Mesothelial cell of epicardium (in vitro differentiated cells): ENCODE results near the gene HEXA. TPM values are rescaled to one million over a fixed set of nuclear protein-coding genes. Genes with fewer than 3 reads are reported as not detected.

ENCODE experiments used
- DNase-seq, 2 experiments: peaks; one replicate each; pipeline ENCODE4 v3.0.0; 2021; ENCODE audit warnings: low spot score in 2 of 2; ENCODE audit not compliant: unreplicated experiment in 2 of 2
- H3K27ac Mint-ChIP-seq: 2 replicates; pipeline ENCODE4 v1.8.0; 2021; ENCODE audit warnings: mixed read lengths
- H3K27me3 Mint-ChIP-seq: 2 replicates; pipeline ENCODE4 v1.8.0; 2021; ENCODE audit warnings: low read depth, mixed read lengths
- H3K36me3 Mint-ChIP-seq: 2 replicates; pipeline ENCODE4 v1.8.0; 2021; ENCODE audit warnings: mixed read lengths
- H3K4me1 Mint-ChIP-seq: 2 replicates; pipeline ENCODE4 v1.8.0; 2021; ENCODE audit warnings: mixed read lengths
- H3K4me3 Mint-ChIP-seq: 2 replicates; pipeline ENCODE4 v1.8.0; 2021; ENCODE audit warnings: mild to moderate bottlenecking, moderate library complexity, mixed read lengths
- H3K9me3 Mint-ChIP-seq: 2 replicates; pipeline ENCODE4 v1.8.0; 2021; ENCODE audit warnings: mixed read lengths
- CTCF ChIP-seq: fragments of 200-600 bp; sonication (generic); IDR thresholded peaks from one replicate; pipeline ENCODE4 v1.5.0; 2021; ENCODE audit warnings: antibody characterized with exemption; ENCODE audit not compliant: unreplicated experiment
- total RNA-seq: library from RNA; stranded (reverse); gene quantifications from 3 replicates; pipeline ENCODE4 v1.2.1, GENCODE V29; 2021

Gene HEXA
- total RNA-seq, 1 donor from 2014 or later: 98.6 TPM

- TF ChIP-seq CTCF: no peak
- Mint-ChIP-seq H3K9me3 (no peaks in the 10 kb centered on the region), H3K27ac (no peak overlapping the region), H3K4me3 (no peak overlapping the region), H3K27me3 (peaks cover 44% of the 10 kb centered on the region), H3K36me3 (no peaks in the 10 kb centered on the region), H3K4me1 (no peaks in the 10 kb centered on the region)
- DNase-seq: no peak
Measured at GRCh38 chr15:72307026-72307425, 68.8 kb downstream of the HEXA start.

- Mint-ChIP-seq H3K4me1 (no peaks in the 10 kb centered on the region), H3K27ac (no peak overlapping the region), H3K27me3 (peaks cover 42% of the 10 kb centered on the region), H3K36me3 (no peaks in the 10 kb centered on the region), H3K9me3 (no peaks in the 10 kb centered on the region), H3K4me3 (no peak overlapping the region)
- TF ChIP-seq CTCF: no peak
- no peak for DNase-seq
Measured at GRCh38 chr15:72306211-72306785, 69.5 kb downstream of the HEXA start.

- DNase-seq: no peak
Measured at GRCh38 chr15:72304596-72304995, 71.2 kb downstream of the HEXA start.

GRCh38 chr15:72302955-72303354 lies 72.9 kb downstream of the HEXA start:
- H3K9me3 Mint-ChIP-seq: no peaks in the 10 kb centered on the region
- no peak overlapping the region for H3K27ac Mint-ChIP-seq
- H3K27me3 Mint-ChIP-seq: peaks cover 29% of the 10 kb centered on the region
- no peak for DNase-seq
- H3K4me1 Mint-ChIP-seq: no peaks in the 10 kb centered on the region
- no peak overlapping the region for H3K4me3 Mint-ChIP-seq
- no peaks in the 10 kb centered on the region for H3K36me3 Mint-ChIP-seq
- no peak for TF ChIP-seq CTCF

More at GRCh38 chr15:72304596-72304995, 71.2 kb downstream of the HEXA start:
- Mint-ChIP-seq H3K27ac (no peak overlapping the region), H3K36me3 (no peaks in the 10 kb centered on the region), H3K27me3 (peaks cover 33% of the 10 kb centered on the region), H3K4me3 (no peak overlapping the region), H3K9me3 (no peaks in the 10 kb centered on the region), H3K4me1 (no peaks in the 10 kb centered on the region)
- TF ChIP-seq CTCF: no peak

Other genes with a start within 250 kb of the HEXA start
- 2.0 to 3.5 TPM (median 2.6 TPM) in 3 replicates for gene GRAMD2A, start 178.2 kb downstream of the HEXA start, total RNA-seq
- 424 to 453 TPM (median 452 TPM) in 3 replicates for gene PKM, start 144.8 kb downstream of the HEXA start, total RNA-seq
- 127 to 138 TPM (median 134 TPM) in 3 replicates for gene PARP6, start 103.5 kb downstream of the HEXA start, total RNA-seq
- 1.2 to 1.9 TPM (median 1.3 TPM) in 3 replicates for gene CELF6, start 55.9 kb downstream of the HEXA start, total RNA-seq
- not detected in 3 replicates for gene TMEM202, start 22.3 kb upstream of the HEXA start, total RNA-seq
- gene ARIH1, start 98.3 kb upstream of the HEXA start, total RNA-seq: 204 to 216 TPM (median 214 TPM) in 3 replicates